HG03135 (cell line): ENCODE data around the gene MGME1.

Experiments used
- ATAC-seq: cut with Tn5 transposase; IDR thresholded peaks from one replicate; pipeline ENCODE4 v1.9.1; 2021; ENCODE audit warnings: mild to moderate bottlenecking, moderate library complexity; ENCODE audit not compliant: unreplicated experiment

Gene MGME1

DNA sequence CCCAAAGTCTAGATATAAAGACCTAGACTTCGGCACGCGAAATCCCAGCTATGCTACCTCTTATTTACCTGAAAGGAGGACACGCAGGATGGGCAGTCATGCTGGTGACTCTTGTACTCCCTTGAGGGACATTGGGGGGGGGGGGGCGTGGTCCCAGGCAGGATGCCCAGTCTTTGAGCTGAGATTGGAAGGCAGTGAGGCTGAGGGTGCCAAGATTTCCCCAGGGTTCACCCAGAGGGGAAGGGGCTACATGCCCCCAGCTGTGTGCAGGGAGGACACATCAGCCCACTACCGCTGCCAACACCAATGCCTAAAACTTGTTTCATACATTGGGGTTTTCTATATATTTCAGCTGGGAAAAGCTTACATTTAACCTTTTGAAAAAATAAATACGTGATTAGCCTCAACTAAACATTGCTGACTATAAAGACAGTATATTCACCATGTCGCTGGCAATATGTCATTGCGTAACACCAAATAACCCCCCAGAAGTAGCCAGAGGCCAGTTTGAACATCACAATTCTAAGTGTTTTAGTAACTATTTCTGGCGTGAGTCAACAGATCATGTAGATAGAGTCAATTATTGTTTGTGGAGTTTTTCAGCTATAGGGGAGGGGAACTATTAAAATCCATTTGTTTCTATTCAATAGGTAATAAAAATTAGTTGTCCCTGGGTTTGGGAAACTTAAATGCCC lies 21.6 kb downstream of the MGME1 start:
- no peak for ATAC-seq

DNA sequence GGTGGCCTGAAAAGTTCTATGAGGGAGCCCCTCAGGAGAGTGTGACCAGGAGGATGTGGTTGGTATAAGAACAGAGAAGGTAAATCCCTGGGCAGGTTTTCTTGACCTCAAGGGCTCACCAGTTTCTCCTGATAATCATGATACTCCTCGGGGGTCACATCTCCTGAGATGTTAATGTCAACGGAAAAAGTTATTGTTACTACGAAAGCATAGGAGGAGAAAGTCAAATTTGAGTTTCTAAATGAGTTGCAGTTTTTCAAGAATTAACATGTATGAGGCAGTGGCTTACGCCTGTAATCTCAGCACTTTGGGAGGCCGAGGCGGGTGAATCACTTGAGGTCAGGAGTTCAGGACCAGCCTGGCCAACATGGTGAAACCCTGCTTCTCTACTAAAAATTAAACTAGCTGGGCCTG lies 23.4 kb downstream of the MGME1 start:
- ATAC-seq = no peak

DNA sequence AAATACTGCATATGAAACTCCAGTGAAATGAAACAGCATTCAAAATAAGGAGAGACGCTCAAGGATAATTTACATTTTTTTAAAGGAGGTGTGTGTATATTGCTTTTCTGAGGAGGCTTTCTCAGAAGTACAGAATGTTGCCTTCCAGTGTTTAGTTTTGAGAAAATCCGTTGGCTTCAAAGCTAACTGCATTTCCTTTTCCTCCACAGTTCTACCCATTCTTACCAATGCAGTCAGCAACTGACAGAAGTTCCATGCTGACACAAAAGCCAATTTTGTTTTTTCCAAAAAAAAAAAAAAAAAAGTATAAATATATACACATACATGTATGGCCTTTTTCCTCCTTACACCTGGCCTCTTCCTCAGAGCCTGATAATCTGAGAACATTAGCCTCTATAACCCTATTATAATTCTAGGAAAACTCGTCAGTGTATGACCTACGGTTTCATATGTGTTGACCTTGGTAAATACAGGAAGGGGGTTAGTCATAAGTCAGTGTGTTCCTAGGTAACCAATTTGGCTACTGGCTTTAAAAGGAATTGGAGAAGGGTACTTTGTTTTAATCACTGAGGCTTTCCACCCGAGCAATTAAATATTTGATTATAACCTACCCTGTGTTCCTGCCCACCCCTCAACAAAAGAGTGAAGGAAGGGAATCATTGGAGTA lies 24.2 kb downstream of the MGME1 start:
- ATAC-seq = no peak

DNA sequence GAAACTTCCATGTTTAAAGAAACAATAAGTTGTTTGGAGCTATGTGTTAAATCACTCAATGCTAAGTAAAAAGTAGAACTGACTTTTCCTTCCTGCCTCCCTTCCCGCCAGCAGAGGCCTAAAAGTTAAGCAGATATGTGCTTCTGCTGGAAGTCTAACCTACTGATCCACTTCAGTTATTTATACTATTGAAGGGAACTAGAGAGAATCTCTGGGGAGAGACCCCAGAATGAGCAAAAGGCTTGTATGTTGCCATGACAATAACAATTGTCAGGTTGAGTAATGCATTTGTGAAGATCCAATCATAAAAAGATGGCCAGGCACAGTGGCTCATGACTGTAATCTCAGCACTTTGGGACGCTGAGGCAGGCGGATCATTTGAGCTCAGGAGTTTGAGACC lies 24.7 kb downstream of the MGME1 start:
- ATAC-seq = no peak

DNA sequence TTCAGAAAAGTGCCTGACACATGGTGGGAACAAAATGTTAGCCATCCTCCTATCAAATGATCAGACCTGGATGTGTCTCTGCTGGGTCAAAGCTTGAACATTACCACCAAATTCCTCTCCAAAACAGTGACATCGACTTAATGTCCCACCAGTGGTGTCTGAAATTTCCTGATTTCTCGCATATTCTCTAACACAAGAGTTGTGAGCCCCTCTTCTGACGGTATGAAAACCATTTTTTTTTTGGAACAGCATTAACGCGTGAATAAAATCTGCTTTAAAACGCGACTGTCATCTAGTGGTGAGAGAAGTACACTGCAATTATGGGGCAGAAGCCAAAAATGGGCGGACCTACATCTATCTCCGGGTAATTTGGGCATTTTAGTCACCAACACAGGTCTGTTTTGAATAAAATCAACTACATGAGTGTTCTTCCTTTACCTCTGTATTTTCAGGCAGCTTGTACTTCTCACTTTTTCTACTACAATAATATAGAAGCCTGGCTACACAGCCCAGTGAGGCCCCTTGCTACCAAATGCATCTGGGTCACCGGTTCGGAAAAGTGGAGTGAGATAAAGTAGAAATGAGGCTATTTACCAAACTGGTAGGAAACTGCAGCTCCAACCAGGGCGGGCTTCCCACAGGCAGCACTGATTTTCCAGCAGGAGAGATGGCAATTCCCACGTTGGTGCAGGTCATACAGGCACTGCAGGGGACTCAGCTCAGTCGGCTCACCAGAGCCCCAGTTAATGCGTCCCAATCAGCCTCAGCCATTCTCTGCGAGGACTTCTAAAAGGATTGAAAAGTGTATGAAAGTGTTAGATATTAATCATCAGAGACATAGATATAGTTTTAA lies 27.4 kb downstream of the MGME1 start:
- no peak for ATAC-seq

DNA sequence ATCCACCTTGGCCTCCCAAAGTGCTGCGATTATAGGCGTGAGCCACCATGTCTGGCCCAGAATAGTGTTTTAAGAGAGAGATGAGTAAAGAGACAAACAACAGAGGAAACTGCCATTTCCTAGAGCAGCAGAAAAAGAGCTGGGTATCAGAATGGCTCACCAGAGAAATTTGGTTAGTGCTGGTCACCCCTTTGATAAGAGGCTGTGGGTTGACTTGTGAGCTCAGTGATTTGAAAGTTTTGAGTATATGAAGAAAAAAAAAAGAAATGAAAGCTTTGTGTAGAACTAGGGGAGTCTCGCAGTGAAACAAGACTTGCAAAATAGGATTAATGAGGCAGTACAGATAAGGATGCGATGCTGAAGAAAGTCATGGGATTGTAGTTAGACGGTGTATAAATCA lies 29.6 kb downstream of the MGME1 start:
- ATAC-seq = no peak

DNA sequence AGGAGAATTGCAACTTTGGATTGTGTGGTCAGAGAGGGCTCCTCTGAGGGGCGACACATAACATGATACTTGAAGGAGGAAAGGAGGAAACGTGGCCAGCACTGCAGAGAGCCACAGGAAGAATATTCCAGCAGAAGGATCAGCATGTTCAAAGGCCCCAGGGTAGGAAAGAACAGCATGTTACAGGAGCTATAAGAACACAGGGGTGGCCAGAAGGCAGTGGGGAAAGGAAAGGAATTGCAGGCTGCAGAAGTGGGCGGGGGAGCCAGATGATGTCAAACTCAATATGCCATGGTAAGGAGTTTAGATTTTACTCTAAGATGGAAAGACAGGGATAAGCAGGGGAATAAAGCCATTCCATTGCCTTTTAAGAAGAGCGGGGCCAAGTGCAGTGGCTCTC lies 30.7 kb downstream of the MGME1 start:
- ATAC-seq = no peak

DNA sequence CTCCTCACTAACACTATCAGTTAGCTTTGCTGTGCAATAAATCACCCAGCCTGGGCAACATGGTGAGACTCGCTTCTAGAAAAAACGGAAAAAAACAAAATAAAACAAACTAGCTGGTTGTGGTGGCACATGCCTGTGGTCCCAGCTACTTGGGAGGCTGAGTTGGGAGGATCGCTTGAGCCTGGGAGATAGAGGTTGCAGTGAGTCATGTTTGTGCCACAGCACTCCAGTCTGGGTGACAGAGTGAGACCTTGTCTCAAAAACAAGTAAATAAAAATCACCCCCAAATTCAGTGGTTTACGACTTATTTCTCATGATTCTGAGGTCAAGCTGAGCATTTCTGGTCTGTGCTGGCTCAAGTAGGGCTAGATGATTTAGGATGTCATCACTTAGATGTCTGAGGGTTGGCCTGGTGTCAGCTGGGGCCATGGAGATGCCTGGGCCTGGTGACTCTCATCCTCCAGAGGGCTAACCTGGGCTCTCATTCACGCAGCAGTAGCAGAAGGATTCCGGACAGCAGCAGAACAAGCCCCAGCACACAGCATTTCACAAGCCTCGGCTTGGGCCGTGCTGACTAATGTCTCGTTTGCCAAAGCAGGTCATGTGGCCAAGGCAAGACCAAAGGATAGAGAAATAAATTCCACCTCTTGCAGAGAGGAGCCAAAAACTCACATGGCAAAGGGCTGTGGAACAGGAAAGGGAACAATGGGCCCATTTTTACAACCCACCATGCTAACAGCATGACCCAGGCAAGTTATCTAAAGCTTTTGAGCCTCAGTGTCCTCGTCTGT lies 32.5 kb downstream of the MGME1 start:
- no peak for ATAC-seq

DNA sequence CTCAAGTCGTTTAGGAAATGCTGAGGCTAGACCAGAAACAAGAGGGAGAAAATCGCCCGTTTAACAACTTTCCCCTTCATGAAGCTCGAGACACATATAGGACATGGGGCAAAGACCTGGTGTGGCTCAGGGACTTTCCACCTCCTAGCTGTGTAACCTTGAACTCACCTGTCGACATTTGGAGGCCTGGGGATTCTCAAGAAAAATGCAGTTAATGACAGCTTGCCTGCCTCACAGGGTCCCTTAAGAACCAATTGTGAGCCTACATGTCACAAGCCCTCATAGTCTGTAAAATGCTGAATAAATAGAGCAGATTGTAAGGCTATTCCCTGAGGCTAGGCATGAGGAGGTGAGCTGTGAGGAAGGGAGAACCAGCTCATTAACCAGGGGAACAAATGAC lies 35.1 kb downstream of the MGME1 start:
- peak; percentile 45 for ATAC-seq

DNA sequence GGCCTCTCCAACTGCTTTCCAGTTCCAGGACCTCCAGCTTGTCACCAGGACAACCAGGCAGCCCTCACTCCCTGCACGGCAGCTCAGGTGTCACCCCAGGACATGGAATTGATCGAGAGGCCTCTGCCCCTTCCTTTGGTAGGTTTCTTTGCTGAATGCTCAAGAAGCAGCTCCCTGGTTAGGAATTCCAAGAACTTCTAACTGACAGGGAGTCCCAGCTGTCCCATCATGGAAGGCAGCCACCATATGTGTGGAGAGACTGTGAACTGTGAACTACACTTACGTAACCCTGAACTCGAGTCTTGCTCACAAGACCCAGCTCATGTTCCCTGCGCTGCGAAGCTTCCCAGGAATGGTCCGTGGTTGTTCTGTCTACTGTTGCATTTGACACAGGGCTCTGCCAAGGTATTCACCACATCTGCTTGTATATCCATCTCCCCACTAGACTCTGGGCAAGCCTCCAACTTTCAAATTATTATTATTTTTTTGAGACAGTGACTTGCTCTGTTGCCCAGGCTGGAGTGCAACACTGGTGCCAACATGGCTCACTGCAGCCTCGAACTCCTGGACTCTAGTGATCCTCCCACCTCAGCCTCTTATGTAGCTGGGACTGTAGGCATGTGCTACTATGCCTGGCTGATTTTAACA lies 35.7 kb downstream of the MGME1 start:
- no peak for ATAC-seq

DNA sequence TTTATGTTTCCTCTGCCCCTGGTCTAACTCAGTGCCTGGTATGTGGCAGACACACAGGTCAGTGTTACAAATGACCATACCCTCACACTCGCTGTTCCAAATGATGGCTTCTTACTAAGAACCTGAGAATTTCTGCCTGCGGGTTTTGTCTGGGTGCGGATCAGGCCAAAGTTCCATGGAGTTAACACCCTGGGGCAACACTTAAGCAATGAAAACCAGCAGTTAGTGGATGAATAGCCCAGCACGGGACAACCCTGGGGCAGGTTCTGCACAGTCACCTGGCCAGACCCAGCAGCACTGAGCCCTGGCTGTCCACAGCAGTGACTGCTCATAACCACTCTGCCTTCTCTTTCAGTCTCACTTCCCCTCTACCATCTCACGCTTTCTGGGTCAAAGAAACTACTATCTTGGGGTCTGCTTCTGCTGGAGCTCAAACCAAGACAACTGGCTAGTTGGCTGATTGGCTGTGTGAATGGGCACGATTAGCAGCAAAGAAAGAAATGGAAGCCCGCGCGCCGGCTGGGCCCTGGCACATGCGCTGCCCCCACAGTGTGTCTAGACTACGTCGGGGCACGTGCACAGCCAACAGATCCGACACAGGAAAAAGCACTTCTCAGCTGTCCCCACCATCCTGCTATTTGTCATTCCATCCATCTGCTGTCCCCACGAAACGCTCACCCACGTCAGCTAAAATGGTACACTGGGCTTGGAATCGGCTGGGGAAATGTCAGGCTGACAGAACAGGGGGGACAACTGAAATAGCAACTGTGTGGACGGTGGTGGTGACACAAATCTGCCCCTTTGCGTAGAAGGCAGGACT lies 36.6 kb downstream of the MGME1 start:
- ATAC-seq = peak; percentile 90

DNA sequence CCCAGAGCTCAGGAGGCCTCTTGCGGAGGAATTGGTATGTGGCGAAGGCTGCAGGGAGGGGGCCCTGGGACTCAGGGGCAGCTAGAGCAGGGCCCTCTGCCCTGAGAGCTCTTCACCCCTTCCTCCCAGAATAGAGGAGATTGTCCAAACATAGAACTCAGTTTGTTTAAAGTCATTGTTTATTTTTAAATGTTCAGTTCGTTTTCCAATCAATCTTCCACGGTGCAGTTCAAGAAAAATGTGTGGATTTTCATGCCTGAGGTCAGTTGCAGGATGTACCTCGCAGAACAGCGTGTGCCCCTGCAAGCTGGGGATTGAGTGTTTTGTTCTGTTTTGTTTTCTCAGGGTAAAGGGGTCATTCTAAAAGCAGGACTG lies 37.2 kb downstream of the MGME1 start:
- ATAC-seq = no peak

DNA sequence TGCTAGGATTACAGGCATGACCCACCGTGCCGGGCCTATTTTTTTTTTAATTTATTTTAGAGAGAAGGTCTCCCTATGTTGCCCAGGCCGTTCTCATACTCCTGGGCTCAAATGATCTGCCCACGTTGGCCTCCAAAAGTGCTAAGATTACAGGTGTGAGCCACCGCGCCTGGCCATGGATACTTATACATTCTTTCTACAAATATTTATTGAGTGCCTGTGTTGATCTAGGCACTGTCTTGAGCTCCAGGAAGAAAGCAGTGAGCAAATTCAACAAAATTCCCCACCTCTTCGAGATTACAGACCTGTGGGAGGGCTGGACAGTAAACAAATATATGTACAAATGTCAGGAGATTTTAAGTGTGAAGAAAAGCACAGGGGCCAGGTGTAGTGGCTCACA lies 37.9 kb downstream of the MGME1 start:
- ATAC-seq = no peak

DNA sequence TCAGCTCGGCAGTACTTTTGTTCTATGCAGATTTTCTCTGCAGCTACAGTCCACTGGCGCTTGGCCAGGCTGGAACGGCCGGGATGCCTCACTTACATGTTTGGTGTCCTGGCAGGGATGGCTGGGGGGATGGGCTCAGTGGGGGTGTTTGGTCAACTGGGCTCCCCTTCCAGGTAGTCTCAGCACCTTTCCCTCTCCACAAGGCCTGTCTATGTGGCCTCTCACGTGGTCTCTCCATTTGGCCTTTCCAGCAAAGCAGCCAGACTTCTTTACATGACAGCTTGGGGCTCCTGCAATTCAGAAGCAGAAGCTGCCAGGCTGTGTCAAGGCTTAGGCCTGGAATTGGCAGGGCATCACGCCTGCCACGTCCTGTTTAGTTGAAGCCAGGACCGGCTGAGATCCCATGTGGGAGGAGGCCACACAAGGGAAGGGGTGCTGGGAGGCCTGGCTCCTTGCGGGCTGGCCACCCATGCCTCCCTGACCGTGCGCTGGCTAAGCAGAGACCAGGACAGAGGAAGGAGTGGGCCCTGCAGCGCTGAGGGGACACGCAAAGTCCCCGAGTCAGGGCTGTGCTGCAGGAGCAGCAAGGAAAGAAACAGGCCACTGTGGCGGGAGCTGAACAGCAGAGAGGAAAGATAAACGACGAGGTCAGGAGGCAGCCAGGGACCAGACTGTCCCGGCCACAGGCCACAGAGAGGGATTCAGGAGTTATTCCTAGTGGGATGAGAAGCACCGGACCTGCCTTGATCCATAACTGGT lies 38.9 kb downstream of the MGME1 start:
- ATAC-seq = no peak

DNA sequence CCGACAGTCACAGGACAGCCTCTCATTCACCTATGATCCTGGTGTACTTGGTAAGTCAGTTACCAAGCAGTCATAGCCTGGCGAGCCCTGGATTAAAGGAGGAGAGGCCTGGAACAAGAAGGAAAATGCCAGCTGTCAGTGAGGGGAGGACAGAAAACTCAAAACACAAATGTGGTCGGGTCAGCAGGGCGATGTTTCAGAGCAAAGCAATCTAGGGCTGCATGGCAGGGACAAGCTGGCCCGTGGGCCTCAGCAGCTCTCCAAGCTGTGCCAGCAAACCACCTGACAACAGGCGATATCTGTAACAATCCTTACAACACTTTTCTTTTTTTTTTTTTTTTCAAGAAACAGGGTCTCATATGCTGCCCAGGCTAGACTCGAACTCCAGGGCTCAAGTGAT lies 40.3 kb downstream of the MGME1 start:
- no peak for ATAC-seq

DNA sequence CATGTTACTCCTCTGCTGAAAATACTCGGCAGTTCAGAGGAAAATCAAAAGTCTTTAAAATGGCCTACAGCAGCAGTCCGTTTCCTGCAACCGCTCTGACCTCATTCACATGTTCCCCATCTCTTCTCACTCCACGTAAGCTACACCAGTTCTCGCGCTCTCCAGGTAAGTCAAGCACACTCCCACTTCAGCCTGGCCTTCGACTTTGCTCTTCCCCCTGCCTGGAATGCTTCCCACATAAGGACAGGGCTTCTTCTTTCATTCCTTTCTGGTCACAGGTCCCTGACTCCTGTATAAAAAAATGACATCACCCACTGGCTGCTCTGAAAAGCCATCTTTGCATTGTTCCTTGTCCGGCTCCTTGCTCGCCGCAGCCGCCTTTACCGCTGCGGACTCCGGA lies 42.7 kb downstream of the MGME1 start:
- no peak for ATAC-seq

DNA sequence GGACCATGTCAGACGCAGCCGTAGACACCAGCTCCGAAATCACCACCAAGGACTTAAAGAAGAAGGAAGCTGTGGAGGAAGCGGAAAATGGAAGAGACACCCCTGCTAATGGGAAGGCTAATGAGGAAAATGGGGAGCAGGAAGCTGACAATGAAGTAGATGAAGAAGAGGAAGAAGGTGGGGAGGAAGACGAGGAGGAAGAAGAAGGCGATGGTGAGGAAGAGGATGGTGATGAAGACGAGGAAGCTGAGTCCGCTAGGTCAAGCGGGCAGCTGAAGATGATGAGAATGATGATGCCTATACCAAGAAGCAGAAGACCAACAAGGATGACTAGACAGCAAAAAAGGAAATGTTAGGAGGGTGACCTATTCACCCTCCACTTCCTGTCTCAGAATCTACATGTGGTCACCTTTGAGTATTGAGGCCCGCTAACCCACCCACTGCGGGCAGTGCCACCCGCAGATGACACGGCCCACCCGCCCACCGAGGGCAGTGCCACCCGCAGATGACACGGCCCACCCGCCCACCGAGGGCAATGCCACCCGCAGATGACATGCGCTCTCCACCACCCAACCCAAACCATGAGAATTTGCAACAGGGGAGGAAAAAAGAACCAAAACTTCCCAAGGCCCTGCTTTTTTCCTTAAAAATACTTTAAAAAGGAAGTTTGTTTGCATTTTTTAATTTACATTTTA lies 43.3 kb downstream of the MGME1 start:
- no peak for ATAC-seq

DNA sequence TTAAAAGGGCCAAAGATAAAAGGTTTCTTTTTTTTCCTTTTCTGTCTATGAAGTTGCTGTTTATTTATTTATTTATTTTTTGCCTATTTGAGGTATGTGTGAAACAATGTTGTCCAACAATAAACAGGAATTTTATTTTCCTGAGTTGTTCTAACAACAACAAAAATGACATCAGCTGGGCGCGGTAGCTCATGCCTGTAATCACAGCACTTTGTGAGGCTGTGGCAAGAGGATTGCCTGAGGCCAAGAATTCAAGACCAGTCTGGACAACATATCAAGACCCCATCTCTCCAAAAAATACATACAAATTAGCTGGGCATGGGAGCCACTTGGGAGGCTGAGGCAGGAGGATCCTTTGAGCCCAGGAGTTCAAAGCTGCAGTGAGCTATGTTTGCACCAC lies 44.1 kb downstream of the MGME1 start:
- ATAC-seq = no peak

DNA sequence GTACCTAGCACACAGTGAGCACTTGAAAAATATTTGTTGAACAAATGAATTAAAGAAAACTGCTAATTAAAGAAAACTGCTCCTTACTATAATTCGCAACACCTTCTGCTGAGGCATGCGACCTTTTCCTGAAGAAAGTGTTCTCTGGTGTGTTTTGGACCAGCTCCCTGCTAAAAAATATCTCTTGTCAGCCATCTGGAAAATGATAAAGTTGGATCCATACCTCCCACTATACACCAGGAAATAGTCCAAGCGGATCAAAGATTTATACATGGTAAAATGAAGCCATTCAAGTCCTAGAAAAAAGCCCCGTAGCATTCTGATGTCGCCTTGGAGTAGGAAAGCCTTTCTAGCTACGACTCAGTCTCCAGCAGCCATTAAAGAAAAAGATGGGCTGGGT lies 45.6 kb downstream of the MGME1 start:
- no peak for ATAC-seq
